ENCODE measurements around the gene FGR.

FGR gene

GRCh38 chr1:27592232-27592930 lies 42.6 kb downstream of the FGR start:
- no peak overlapping the region for H3K4me3 ChIP-seq (IDR thresholded peaks at IDR 0.05; ENCODE audit: insufficient read depth, low read depth, low read length)
- H3K79me2 ChIP-seq (ENCODE audit: insufficient read depth, low read depth), result no peaks in the 10 kb centered on the region
- TF ChIP-seq, protein P1, sequence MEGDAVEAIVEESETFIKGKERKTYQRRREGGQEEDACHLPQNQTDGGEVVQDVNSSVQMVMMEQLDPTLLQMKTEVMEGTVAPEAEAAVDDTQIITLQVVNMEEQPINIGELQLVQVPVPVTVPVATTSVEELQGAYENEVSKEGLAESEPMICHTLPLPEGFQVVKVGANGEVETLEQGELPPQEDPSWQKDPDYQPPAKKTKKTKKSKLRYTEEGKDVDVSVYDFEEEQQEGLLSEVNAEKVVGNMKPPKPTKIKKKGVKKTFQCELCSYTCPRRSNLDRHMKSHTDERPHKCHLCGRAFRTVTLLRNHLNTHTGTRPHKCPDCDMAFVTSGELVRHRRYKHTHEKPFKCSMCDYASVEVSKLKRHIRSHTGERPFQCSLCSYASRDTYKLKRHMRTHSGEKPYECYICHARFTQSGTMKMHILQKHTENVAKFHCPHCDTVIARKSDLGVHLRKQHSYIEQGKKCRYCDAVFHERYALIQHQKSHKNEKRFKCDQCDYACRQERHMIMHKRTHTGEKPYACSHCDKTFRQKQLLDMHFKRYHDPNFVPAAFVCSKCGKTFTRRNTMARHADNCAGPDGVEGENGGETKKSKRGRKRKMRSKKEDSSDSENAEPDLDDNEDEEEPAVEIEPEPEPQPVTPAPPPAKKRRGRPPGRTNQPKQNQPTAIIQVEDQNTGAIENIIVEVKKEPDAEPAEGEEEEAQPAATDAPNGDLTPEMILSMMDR (conservative IDR thresholded peaks at IDR 0.05; ENCODE audit: low read depth, low read length), result no peak
- H2AFZ ChIP-seq (ENCODE audit: low read depth), result no peak overlapping the region
- peaks cover 5% of the 10 kb centered on the region for H3K4me1 ChIP-seq (ENCODE audit: low read depth, poor library complexity, severe bottlenecking)
- no peak overlapping the region for H3K4me2 ChIP-seq
- no peak overlapping the region for H3K27ac ChIP-seq
- H3K9ac ChIP-seq, result no peak overlapping the region
- H3K36me3 ChIP-seq (ENCODE audit: insufficient read depth), result no peaks in the 10 kb centered on the region
- H4K20me1 ChIP-seq (ENCODE audit: insufficient read depth), result no peaks in the 10 kb centered on the region
- no peaks in the 10 kb centered on the region for H3K27me3 ChIP-seq (ENCODE audit: insufficient read depth, low read depth)

DNA sequence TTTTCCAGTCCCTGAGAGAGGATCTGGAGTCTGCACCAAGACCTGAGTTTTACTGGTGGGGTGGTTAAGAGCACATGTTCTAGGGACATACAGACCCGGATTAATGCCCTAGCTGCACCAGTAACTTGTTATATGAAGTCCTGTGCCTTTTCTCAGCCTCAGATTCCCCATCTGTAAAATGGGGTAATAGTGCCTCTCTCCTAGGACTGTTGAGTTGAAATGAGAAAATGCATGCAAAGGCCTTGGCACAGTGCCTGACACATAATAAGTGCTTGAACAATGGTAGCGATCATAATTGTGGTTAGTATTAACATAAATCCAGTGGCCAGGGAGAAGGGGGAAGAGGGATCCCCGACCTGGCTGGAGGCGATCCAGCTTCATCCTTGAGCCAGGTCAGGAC lies 43.4 kb downstream of the FGR start:
- H3K4me2 ChIP-seq, result no peak overlapping the region
- H4K20me1 ChIP-seq (ENCODE audit: insufficient read depth), result no peaks in the 10 kb centered on the region
- no peak overlapping the region for H2AFZ ChIP-seq (ENCODE audit: low read depth)
- TF ChIP-seq, protein P1 (conservative IDR thresholded peaks at IDR 0.05; ENCODE audit: low read depth, low read length), result no peak
- peaks cover 4% of the 10 kb centered on the region for H3K4me1 ChIP-seq (ENCODE audit: low read depth, poor library complexity, severe bottlenecking)
- H3K36me3 ChIP-seq (ENCODE audit: insufficient read depth), result no peaks in the 10 kb centered on the region
- H3K79me2 ChIP-seq (ENCODE audit: insufficient read depth, low read depth), result no peaks in the 10 kb centered on the region
- H3K27me3 ChIP-seq (ENCODE audit: insufficient read depth, low read depth), result no peaks in the 10 kb centered on the region
- no peak overlapping the region for H3K9ac ChIP-seq
- H3K27ac ChIP-seq, result no peak overlapping the region
- H3K4me3 ChIP-seq (IDR thresholded peaks at IDR 0.05; ENCODE audit: insufficient read depth, low read depth, low read length), result no peak overlapping the region

- Histone ChIP-seq H3K36me3 (ENCODE audit: insufficient read depth) (no peaks in the 10 kb centered on the region), H2AFZ (ENCODE audit: low read depth) (no peak overlapping the region), H3K9ac (no peak overlapping the region), H3K4me3 (IDR thresholded peaks at IDR 0.05; ENCODE audit: insufficient read depth, low read depth, low read length) (no peak overlapping the region), H3K27me3 (ENCODE audit: insufficient read depth, low read depth) (no peaks in the 10 kb centered on the region), H3K4me1 (ENCODE audit: low read depth, poor library complexity, severe bottlenecking) (peaks cover 4% of the 10 kb centered on the region), H3K79me2 (ENCODE audit: insufficient read depth, low read depth) (no peaks in the 10 kb centered on the region), H4K20me1 (ENCODE audit: insufficient read depth) (no peaks in the 10 kb centered on the region), H3K4me2 (no peak overlapping the region), H3K27ac (no peak overlapping the region)
- TF ChIP-seq, protein P1 (conservative IDR thresholded peaks at IDR 0.05; ENCODE audit: low read depth, low read length), result no peak
Observed at GRCh38 chr1:27590917-27591508, 44.0 kb downstream of the FGR start.

DNA sequence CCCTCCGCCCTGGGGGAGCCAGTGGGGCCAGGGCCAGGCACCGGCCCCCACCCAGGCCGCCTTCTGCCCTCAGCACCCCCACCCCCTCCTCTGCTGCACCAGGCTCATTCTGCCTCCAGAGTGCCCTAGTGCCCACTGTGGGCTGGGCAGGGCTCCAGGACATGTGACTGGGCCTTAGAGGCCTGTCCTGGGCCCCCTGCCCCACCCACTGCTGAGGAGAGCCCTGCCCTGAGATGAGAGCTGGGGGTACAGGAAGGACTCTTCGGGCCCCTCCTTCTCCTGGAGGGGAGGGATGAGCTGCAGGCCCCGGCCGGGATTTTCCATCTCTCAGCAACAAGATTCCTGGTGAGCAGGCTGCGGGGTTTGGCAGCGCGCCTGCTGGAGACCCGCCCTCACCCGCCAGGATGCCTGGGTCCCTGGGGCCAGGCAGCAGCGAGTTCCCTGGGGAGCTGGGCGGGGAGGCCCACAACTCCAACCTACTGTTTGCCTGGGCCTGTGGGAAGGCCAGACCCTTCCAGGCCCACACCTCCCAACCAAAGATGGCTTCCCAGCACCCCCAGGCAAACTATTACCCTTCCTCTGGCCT lies 45.1 kb downstream of the FGR start:
- Histone ChIP-seq H2AFZ (ENCODE audit: low read depth) (no peak overlapping the region), H3K27me3 (ENCODE audit: insufficient read depth, low read depth) (no peaks in the 10 kb centered on the region), H3K79me2 (ENCODE audit: insufficient read depth, low read depth) (no peaks in the 10 kb centered on the region), H3K4me3 (IDR thresholded peaks at IDR 0.05; ENCODE audit: insufficient read depth, low read depth, low read length) (no peak overlapping the region), H3K36me3 (ENCODE audit: insufficient read depth) (no peaks in the 10 kb centered on the region), H4K20me1 (ENCODE audit: insufficient read depth) (no peaks in the 10 kb centered on the region), H3K4me1 (ENCODE audit: low read depth, poor library complexity, severe bottlenecking) (no peaks in the 10 kb centered on the region), H3K4me2 (no peak overlapping the region), H3K9ac (no peak overlapping the region), H3K27ac (no peak overlapping the region)
- TF ChIP-seq, protein P1 (conservative IDR thresholded peaks at IDR 0.05; ENCODE audit: low read depth, low read length), result no peak
